ENCODE results near the gene ACOXL.

DNA sequence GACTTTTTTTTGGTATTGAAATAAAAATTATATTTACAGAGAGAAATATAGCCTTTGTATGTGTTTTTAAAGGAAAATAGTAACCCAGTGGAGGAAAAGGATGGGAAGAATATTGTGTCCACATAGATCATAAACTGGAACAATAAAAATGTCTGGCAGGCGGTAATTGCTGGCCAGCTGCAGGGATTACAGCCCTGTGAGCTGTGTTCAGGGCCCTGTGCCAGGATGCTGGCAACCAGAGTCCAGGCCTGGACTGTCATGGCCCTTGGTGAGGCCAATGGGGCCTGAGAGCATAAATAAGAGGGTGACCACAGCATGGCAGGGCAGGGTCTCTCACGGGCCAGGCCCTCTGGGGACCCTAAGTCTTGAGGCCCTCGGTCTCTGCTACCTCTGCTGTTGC, 171.2 kb downstream of the ACOXL start:
- no peak for TF ChIP-seq CTCF (IDR thresholded peaks at IDR 0.05)
- no peak for TF ChIP-seq POLR2A (IDR thresholded peaks at IDR 0.05)
